WERI-Rb-1 (cell line): ENCODE measurements around the gene TCEAL4.

Experiments used
- DNase-seq: peaks from one replicate; pipeline ENCODE4 v3.0.0-alpha.2; 2020
- H3K27ac ChIP-seq: fragments of 250-450 bp; sonication (Bioruptor Pico); 2 replicates; pipeline ENCODE4 v1.5.1; 2020; ENCODE audit warnings: mild to moderate bottlenecking, moderate library complexity
- H3K27me3 ChIP-seq: fragments of 250-450 bp; sonication (Bioruptor Pico); 2 replicates; pipeline ENCODE4 v1.5.1; 2021; ENCODE audit warnings: mild to moderate bottlenecking, low read depth, moderate library complexity; ENCODE audit not compliant: insufficient read depth, severe bottlenecking
- H3K36me3 ChIP-seq: fragments of 250-450 bp; sonication (Bioruptor Pico); 2 replicates; pipeline ENCODE4 v1.5.1; 2020; ENCODE audit warnings: mild to moderate bottlenecking, moderate library complexity
- H3K4me3 ChIP-seq: 2 replicates; pipeline ENCODE4 v1.5.1; 2011; ENCODE audit warnings: low read depth, mild to moderate bottlenecking, control low read depth, low read length
- H3K9me3 ChIP-seq: fragments of 250-450 bp; sonication (Bioruptor Pico); 2 replicates; pipeline ENCODE4 v1.5.1; 2021; ENCODE audit warnings: mild to moderate bottlenecking, moderate library complexity; ENCODE audit not compliant: severe bottlenecking
- CTCF ChIP-seq: IDR thresholded peaks from 2 replicates; pipeline ENCODE4 v1.5.1; 2011; ENCODE audit warnings: low read depth, mild to moderate bottlenecking, control low read depth, inconsistent platforms, low read length

Gene TCEAL4

GRCh38 chrX:103539695-103540094 is 45.6 kb upstream of the TCEAL4 start:
- Histone ChIP-seq H3K27ac (no peak overlapping the region), H3K36me3 (no peaks in the 10 kb centered on the region), H3K27me3 (peaks cover 13% of the 10 kb centered on the region), H3K4me3 (no peak overlapping the region), H3K9me3 (no peaks in the 10 kb centered on the region)
- DNase-seq, result no peak
- TF ChIP-seq CTCF, result no peak

- TF ChIP-seq CTCF, result no peak
- DNase-seq, result no peak
- Histone ChIP-seq H3K27me3 (peaks cover 15% of the 10 kb centered on the region), H3K27ac (no peak overlapping the region), H3K36me3 (no peaks in the 10 kb centered on the region), H3K9me3 (no peaks in the 10 kb centered on the region), H3K4me3 (no peak overlapping the region)
Observed at GRCh38 chrX:103540145-103540544, 45.2 kb upstream of the TCEAL4 start.

GRCh38 chrX:103549916-103550315 is 35.4 kb upstream of the TCEAL4 start:
- no peaks in the 10 kb centered on the region for H3K9me3 ChIP-seq
- no peak overlapping the region for H3K4me3 ChIP-seq
- no peak for TF ChIP-seq CTCF
- DNase-seq, result no peak
- H3K36me3 ChIP-seq, result no peaks in the 10 kb centered on the region
- no peak overlapping the region for H3K27ac ChIP-seq
- peaks cover 8% of the 10 kb centered on the region for H3K27me3 ChIP-seq

GRCh38 chrX:103550415-103551051 is 34.8 kb upstream of the TCEAL4 start:
- H3K27ac ChIP-seq, result no peak overlapping the region
- TF ChIP-seq CTCF, result no peak
- no peak overlapping the region for H3K4me3 ChIP-seq

GRCh38 chrX:103552236-103552635 is 33.1 kb upstream of the TCEAL4 start:
- Histone ChIP-seq H3K36me3 (no peaks in the 10 kb centered on the region), H3K27ac (no peak overlapping the region), H3K9me3 (no peaks in the 10 kb centered on the region), H3K27me3 (peaks cover 11% of the 10 kb centered on the region), H3K4me3 (no peak overlapping the region)
- no peak for DNase-seq
- TF ChIP-seq CTCF, result no peak

More at GRCh38 chrX:103550415-103551051, 34.8 kb upstream of the TCEAL4 start:
- H3K9me3 ChIP-seq, result no peaks in the 10 kb centered on the region
- H3K27me3 ChIP-seq, result peaks cover 11% of the 10 kb centered on the region
- no peak for DNase-seq
- H3K36me3 ChIP-seq, result no peaks in the 10 kb centered on the region
